H9 (cell line): Measurements from ENCODE around the gene AMPH. TPM values are rescaled to one million over a fixed set of nuclear protein-coding genes. Genes with fewer than 3 reads are reported as not detected.

ENCODE experiments used
- DNase-seq: peaks from one replicate; pipeline ENCODE4 v3.0.0-alpha.2; 2017
- H2AFZ ChIP-seq: one replicate; pipeline ENCODE4 v1.6.1; 2013; ENCODE audit warnings: mild to moderate bottlenecking, low read length, control low read depth, moderate library complexity
- H2AK5ac ChIP-seq: 2 replicates; pipeline ENCODE4 v1.6.1; 2013; ENCODE audit warnings: low read length, control low read depth, mixed read lengths; ENCODE audit not compliant: insufficient read length
- H2BK120ac ChIP-seq: one replicate; pipeline ENCODE4 v1.6.1; 2013; ENCODE audit warnings: low read depth, mild to moderate bottlenecking, low read length, control low read depth, inconsistent platforms; ENCODE audit not compliant: poor library complexity, severe bottlenecking
- H2BK12ac ChIP-seq: 2 replicates; pipeline ENCODE4 v1.6.1; 2013; ENCODE audit warnings: low read length, control low read depth, mixed read lengths, low read depth; ENCODE audit not compliant: insufficient read length
- H2BK15ac ChIP-seq: 2 replicates; pipeline ENCODE4 v1.6.1; 2013; ENCODE audit warnings: low read depth, low read length, control low read depth
- H2BK20ac ChIP-seq: one replicate; pipeline ENCODE4 v1.6.1; 2013; ENCODE audit warnings: low read depth, mild to moderate bottlenecking, low read length, control low read depth, inconsistent platforms; ENCODE audit not compliant: poor library complexity, severe bottlenecking
- H2BK5ac ChIP-seq: 2 replicates; pipeline ENCODE4 v1.6.1; 2013; ENCODE audit warnings: low read length, control low read depth, mixed read lengths; ENCODE audit not compliant: insufficient read length
- H3K14ac ChIP-seq: 2 replicates; pipeline ENCODE4 v1.6.1; 2013; ENCODE audit warnings: low read length, control low read depth; ENCODE audit not compliant: insufficient read depth
- H3K18ac ChIP-seq: 2 replicates; pipeline ENCODE4 v1.6.1; 2013; ENCODE audit warnings: low read depth, mild to moderate bottlenecking, mixed read lengths, low read length, control low read depth; ENCODE audit not compliant: insufficient read length
- H3K23ac ChIP-seq: 2 replicates; pipeline ENCODE4 v1.6.1; 2013; ENCODE audit warnings: low read length, control low read depth, mixed read lengths, low read depth; ENCODE audit not compliant: insufficient read length
- H3K23me2 ChIP-seq: 2 replicates; pipeline ENCODE4 v1.6.1; 2013; ENCODE audit warnings: low read depth, mild to moderate bottlenecking, mixed read lengths, low read length, control low read depth; ENCODE audit not compliant: insufficient read length, poor library complexity, severe bottlenecking
- H3K27ac ChIP-seq: 2 replicates; pipeline ENCODE4 v1.5.1; 2013; ENCODE audit warnings: low read length, control low read depth, mixed read lengths, low read depth; ENCODE audit not compliant: insufficient read length
- H3K27me3 ChIP-seq: 2 replicates; pipeline ENCODE4 v1.6.1; 2013; ENCODE audit warnings: low read length, control low read depth, inconsistent platforms; ENCODE audit not compliant: insufficient read depth
- H3K4ac ChIP-seq: 2 replicates; pipeline ENCODE4 v1.6.1; 2013; ENCODE audit warnings: low read depth, mild to moderate bottlenecking, control low read depth, inconsistent platforms, low read length, moderate library complexity
- H3K4me1 ChIP-seq: 2 replicates; pipeline ENCODE4 v1.6.1; 2013; ENCODE audit warnings: low read length, control low read depth, inconsistent platforms; ENCODE audit not compliant: insufficient read depth
- H3K4me2 ChIP-seq: 2 replicates; pipeline ENCODE4 v1.6.1; 2013; ENCODE audit warnings: low read length, control low read depth, mixed read lengths; ENCODE audit not compliant: insufficient read length, insufficient read depth
- H3K56ac ChIP-seq: 2 replicates; pipeline ENCODE4 v1.6.1; 2013; ENCODE audit warnings: low read depth, mild to moderate bottlenecking, mixed read lengths, low read length, control low read depth; ENCODE audit not compliant: insufficient read length
- H3K79me1 ChIP-seq: 2 replicates; pipeline ENCODE4 v1.6.1; 2013; ENCODE audit warnings: low read depth, mild to moderate bottlenecking, moderate library complexity, low read length, control low read depth, inconsistent platforms; ENCODE audit not compliant: insufficient read depth, poor library complexity, severe bottlenecking
- H3K79me2 ChIP-seq: 2 replicates; pipeline ENCODE4 v1.6.1; 2013; ENCODE audit warnings: low read length, control low read depth, inconsistent platforms; ENCODE audit not compliant: insufficient read depth
- H3K9ac ChIP-seq: 2 replicates; pipeline ENCODE4 v1.6.1; 2013; ENCODE audit warnings: low read length, control low read depth, mixed read lengths; ENCODE audit not compliant: insufficient read length; ENCODE audit errors: extremely low read depth
- H3K9me3 ChIP-seq: one replicate; pipeline ENCODE4 v1.6.1; 2013; ENCODE audit warnings: low read depth, low read length, inconsistent platforms; ENCODE audit not compliant: control insufficient read depth
- H3T11ph ChIP-seq: one replicate; pipeline ENCODE4 v1.6.1; 2013; ENCODE audit warnings: mild to moderate bottlenecking, low read length, control low read depth, inconsistent platforms
- H4K20me1 ChIP-seq: one replicate; pipeline ENCODE4 v1.6.1; 2013; ENCODE audit not compliant: control insufficient read depth, insufficient read length, insufficient read depth
- H4K5ac ChIP-seq: 2 replicates; pipeline ENCODE4 v1.6.1; 2013; ENCODE audit warnings: low read depth, mild to moderate bottlenecking, mixed read lengths, low read length, control low read depth; ENCODE audit not compliant: insufficient read length
- H4K8ac ChIP-seq: replicated peaks from 2 replicates; pipeline ENCODE4 v1.6.1; 2013; ENCODE audit warnings: low read length, control low read depth, mixed read lengths, low read depth; ENCODE audit not compliant: insufficient read length
- H4K91ac ChIP-seq: 2 replicates; pipeline ENCODE4 v1.6.1; 2013; ENCODE audit warnings: low read depth, mild to moderate bottlenecking, moderate library complexity, mixed read lengths, low read length, control low read depth; ENCODE audit not compliant: insufficient read length
- H3K27ac Mint-ChIP-seq, 3 experiments: 2 replicates in 2 of 3; 3 replicates in 1 of 3; pipeline ENCODE4 v1.8.0; 2020 to 2021; ENCODE audit warnings: mixed read lengths in 3 of 3, mild to moderate bottlenecking in 1 of 3, moderate library complexity in 1 of 3
- H3K27me3 Mint-ChIP-seq: 2 replicates; pipeline ENCODE4 v1.8.0; 2021; ENCODE audit warnings: low read depth, mild to moderate bottlenecking, moderate library complexity, mixed read lengths
- H3K36me3 Mint-ChIP-seq, 3 experiments: 2 replicates in 2 of 3; 3 replicates in 1 of 3; pipeline ENCODE4 v1.8.0; 2020 to 2021; ENCODE audit warnings: low read depth in 3 of 3, mixed read lengths in 3 of 3; ENCODE audit not compliant: insufficient read depth in 1 of 3
- H3K4me1 Mint-ChIP-seq, 2 experiments: 2 replicates each; pipeline ENCODE4 v1.8.0; 2020; ENCODE audit warnings: mixed read lengths in 2 of 2
- H3K4me3 Mint-ChIP-seq, 2 experiments: 2 replicates in 1 of 2; 3 replicates in 1 of 2; pipeline ENCODE4 v1.8.0; 2020 to 2021; ENCODE audit warnings: mild to moderate bottlenecking in 2 of 2, mixed read lengths in 2 of 2, moderate library complexity in 1 of 2
- H3K9me3 Mint-ChIP-seq, 2 experiments: 2 replicates in 1 of 2; 3 replicates in 1 of 2; pipeline ENCODE4 v1.8.0; 2020; ENCODE audit warnings: mild to moderate bottlenecking in 2 of 2, mixed read lengths in 2 of 2, moderate library complexity in 1 of 2
- WGBS: extraction: QIAGEN DNeasy Blood & Tissue Kit; methylation state at CpG from one replicate; pipeline ENCODE4 v1.1.7; 2013; ENCODE audit warnings: missing lambda C conversion rate, low lambda C conversion rate, mixed read lengths; ENCODE audit not compliant: insufficient read length; ENCODE audit errors: extremely low coverage; 5-methylcytosine and 5-hydroxymethylcytosine counted together
- total RNA-seq: library from RNA; stranded (reverse); gene quantifications from 2 replicates; pipeline ENCODE4 v1.2.1, GENCODE V29; 2021
- TF ChIP-seq, protein P1 (sequence below): fragments of 200-600 bp; sonication (generic); conservative IDR thresholded peaks from 3 replicates; pipeline ENCODE4 v1.8.0; 2021; ENCODE audit warnings: antibody characterized with exemption, mild to moderate bottlenecking

AMPH gene
- total RNA-seq, 1 experiment from 2014 or later, result 4.8 TPM

GRCh38 chr7:38561166-38561565 lies 70.0 kb downstream of the AMPH start:
- no peak overlapping the region for H3K27ac Mint-ChIP-seq
- Histone ChIP-seq H3K9me3 (no peaks in the 10 kb centered on the region), H3K9ac (no peak overlapping the region), H3K23me2 (no peaks in the 10 kb centered on the region), H3K14ac (no peak overlapping the region), H4K8ac (no peak overlapping the region), H4K91ac (no peak overlapping the region), H2BK120ac (no peak overlapping the region), H2BK12ac (no peak overlapping the region), H3K27me3 (no peaks in the 10 kb centered on the region), H3K79me1 (no peaks in the 10 kb centered on the region), H2BK5ac (no peak overlapping the region), H3K4me1 (no peaks in the 10 kb centered on the region), H3K56ac (no peak overlapping the region), H3K4me2 (no peak overlapping the region), H2BK20ac (no peak overlapping the region), H3K79me2 (no peaks in the 10 kb centered on the region), H3K4ac (no peak overlapping the region), H4K5ac (peak overlapping the region; percentile 50), H3T11ph (no peak overlapping the region), H2AK5ac (no peak overlapping the region), H2AFZ (no peak overlapping the region), H3K27ac (no peak overlapping the region), H4K20me1 (no peaks in the 10 kb centered on the region), H3K18ac (no peak overlapping the region), H2BK15ac (no peak overlapping the region), H3K23ac (no peak overlapping the region)
- H3K4me3 Mint-ChIP-seq, result no peak overlapping the region
- H3K9me3 Mint-ChIP-seq, result peaks cover 0 to under 1% of the 10 kb centered on the region in 2 experiments; a peak in 3 of 5 replicates
- no peaks in the 10 kb centered on the region for H3K36me3 Mint-ChIP-seq
- no CpG with 5 or more reads among the region's 3 CpGs for WGBS
- TF ChIP-seq, protein P1, sequence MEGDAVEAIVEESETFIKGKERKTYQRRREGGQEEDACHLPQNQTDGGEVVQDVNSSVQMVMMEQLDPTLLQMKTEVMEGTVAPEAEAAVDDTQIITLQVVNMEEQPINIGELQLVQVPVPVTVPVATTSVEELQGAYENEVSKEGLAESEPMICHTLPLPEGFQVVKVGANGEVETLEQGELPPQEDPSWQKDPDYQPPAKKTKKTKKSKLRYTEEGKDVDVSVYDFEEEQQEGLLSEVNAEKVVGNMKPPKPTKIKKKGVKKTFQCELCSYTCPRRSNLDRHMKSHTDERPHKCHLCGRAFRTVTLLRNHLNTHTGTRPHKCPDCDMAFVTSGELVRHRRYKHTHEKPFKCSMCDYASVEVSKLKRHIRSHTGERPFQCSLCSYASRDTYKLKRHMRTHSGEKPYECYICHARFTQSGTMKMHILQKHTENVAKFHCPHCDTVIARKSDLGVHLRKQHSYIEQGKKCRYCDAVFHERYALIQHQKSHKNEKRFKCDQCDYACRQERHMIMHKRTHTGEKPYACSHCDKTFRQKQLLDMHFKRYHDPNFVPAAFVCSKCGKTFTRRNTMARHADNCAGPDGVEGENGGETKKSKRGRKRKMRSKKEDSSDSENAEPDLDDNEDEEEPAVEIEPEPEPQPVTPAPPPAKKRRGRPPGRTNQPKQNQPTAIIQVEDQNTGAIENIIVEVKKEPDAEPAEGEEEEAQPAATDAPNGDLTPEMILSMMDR, result no peak
- peaks cover 3 to 6% of the 10 kb centered on the region in 2 experiments; a peak in 2 of 4 replicates for H3K4me1 Mint-ChIP-seq
- no peaks in the 10 kb centered on the region; the same call in 1 of the 2 replicates for H3K27me3 Mint-ChIP-seq
- DNase-seq, result no peak
